WI38 (cell line): ENCODE results near the gene RBPJ.

Source experiments
- H3K4me3 ChIP-seq: 2 replicates; pipeline ENCODE4 v1.5.1; 2011; ENCODE audit warnings: low read depth, mild to moderate bottlenecking, control low read depth, low read length
- TF ChIP-seq, protein P1 (sequence below): IDR thresholded peaks from 2 replicates; pipeline ENCODE4 v1.5.1; 2012; ENCODE audit warnings: low read depth, mild to moderate bottlenecking, control low read depth, low read length

Gene RBPJ

DNA sequence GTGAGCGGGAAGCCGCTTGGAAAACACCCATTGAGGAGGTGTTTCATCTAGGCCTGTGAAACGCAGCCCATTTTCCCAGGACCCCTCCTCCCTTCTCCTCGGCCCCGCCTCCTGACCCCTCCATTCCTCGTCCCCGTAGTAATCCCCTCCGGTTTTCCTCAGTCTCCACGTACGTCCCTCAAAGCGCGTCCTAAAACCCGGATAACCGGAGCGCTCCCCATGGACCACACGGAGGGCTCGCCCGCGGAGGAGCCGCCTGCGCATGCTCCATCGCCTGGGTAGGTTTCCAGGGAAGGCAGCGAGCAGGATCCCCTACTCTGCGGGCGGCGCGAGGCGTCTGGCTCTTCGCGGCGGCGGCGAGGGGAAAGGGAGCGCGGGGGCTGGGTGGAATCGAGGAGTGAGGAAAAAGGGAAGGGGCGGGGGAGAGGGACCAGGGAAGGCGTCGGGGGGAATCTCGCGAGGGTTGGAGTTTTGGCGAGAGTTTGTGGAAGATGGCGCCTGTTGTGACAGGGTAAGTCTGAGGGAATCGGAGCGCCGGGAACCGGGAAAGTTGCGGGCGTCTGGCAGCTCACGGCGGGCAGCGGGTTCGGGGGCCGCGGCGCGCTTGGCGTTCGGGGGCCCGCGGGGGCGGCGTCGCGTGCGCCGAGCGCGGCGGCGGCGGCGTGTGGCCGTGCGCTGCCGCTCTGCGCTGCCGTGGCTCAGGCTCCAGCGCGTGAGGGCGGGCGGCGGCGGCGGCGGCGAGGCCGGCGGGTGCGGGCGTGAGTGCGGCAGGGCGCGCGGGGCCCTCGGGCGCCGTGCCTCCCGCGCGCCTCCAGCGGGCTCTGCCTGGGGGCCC lies at the start of gene RBPJ:
TSS of gene RBPJ (plus strand) at position 477 of the 835 bp plus-strand sequence. CDS start at position 492, 15 bp downstream.
- TF ChIP-seq, protein P1, sequence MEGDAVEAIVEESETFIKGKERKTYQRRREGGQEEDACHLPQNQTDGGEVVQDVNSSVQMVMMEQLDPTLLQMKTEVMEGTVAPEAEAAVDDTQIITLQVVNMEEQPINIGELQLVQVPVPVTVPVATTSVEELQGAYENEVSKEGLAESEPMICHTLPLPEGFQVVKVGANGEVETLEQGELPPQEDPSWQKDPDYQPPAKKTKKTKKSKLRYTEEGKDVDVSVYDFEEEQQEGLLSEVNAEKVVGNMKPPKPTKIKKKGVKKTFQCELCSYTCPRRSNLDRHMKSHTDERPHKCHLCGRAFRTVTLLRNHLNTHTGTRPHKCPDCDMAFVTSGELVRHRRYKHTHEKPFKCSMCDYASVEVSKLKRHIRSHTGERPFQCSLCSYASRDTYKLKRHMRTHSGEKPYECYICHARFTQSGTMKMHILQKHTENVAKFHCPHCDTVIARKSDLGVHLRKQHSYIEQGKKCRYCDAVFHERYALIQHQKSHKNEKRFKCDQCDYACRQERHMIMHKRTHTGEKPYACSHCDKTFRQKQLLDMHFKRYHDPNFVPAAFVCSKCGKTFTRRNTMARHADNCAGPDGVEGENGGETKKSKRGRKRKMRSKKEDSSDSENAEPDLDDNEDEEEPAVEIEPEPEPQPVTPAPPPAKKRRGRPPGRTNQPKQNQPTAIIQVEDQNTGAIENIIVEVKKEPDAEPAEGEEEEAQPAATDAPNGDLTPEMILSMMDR = no peak

DNA sequence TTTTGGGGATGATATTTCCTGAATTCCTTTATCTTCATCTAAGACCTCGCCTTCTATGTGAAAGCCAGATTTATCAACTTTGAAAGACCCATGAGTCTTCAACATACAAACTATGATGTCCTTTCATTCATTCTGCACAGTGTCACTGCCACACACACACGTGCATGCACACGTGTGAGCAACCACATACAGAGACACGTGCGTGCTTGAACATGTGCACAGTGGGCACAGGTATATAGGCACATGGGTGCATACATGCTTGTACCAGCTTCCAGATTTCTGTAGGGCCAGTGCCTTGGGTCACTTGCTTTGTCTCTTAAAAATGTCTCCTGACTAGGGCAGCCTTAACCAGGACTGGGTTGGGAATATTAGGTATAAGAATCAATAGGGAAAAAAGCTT lies 49.1 kb upstream of the RBPJ start:
- H3K4me3 ChIP-seq = no peak overlapping the region
- TF ChIP-seq, protein P1 = no peak

More for the DNA sequence above, at the start of gene RBPJ:
- peak within 1 kb of the TSS; percentile 97 for H3K4me3 ChIP-seq

DNA sequence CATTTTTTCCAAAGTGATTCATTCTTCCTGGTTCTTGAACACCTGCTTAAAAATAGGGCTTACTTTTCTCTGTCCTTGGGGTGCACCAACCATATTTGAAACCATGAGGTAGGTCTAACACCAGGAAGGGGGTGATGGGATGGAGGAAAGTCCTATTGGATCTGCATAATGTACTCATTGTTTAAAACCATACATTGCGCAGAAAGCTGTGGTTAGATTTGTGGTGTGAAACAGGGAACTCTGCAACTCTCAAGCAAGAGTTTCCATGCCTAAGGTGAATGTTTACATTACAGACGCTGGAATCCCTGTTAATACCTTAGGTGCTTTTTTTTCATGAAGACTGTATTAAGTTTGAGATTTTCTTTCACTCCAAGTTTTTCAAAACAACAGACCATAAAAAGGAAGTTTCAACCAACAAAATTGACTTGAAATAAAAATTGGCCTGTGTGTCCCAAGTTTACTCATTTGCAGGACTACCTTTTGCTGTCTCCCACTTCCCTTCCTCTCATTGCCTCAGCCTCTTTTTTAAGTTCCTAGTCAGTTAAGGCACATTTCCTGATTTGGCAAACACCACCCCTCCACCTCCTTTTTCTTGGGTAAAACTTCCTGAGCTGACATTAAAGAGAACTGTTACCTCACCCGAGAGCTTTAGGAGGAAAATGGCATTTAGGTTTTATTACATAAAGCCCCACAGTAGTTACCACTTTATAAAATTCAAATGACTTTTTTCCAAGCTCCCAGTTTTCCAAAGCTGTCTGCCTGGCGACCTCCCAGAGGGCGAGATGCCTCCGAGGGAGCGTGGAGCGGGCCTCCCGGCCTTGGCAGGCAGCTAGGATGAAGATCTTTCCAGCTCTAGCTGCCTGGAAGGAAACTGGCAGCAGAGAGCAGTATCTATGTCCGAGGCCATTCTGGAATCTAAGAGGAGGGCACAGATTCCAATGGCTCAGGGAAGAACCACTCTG lies 47.9 kb upstream of the RBPJ start:
- H3K4me3 ChIP-seq = no peak overlapping the region
- TF ChIP-seq, protein P1 = no peak

DNA sequence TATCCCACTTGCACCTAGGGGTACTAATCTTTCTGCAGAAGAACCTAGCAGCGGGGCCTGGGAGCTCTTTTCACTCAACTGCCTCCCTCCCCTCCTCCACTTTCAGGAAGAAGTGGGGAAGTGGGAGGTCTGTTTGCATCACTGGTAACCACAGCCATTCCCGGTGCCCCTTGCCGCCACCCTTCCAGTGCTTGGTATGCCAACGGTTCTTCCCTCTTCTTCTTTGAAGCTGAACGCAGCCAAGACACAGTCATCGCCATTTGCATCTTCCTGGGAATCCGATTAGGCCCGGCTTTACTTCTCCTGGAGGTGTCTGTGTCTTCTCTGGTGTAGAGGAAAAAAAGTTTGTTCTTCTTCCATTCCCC lies 47.2 kb upstream of the RBPJ start:
- TF ChIP-seq, protein P1 = no peak

DNA sequence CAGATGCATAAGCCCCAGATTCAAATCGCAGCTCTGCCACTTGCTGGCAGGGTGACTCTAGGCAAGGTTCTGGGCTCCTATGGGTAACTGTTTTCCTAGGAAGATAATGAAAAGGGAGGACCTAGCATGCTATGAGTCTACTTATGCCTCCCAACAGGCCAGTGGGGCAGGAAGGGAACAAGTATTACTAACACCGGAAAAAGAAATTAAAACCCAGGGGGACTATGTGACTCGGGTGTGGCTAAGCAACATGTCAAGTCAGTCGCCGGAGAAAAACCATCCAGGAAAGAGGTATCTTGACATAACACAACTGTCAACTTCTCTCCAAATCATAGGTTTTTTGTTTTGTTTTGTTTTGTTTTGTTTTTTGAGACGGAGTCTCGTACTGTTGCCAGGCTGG lies 45.5 kb upstream of the RBPJ start:
- no peak overlapping the region for H3K4me3 ChIP-seq
- TF ChIP-seq, protein P1 = no peak

More for the DNA sequence above, 47.2 kb upstream of the RBPJ start:
- H3K4me3 ChIP-seq = no peak overlapping the region

DNA sequence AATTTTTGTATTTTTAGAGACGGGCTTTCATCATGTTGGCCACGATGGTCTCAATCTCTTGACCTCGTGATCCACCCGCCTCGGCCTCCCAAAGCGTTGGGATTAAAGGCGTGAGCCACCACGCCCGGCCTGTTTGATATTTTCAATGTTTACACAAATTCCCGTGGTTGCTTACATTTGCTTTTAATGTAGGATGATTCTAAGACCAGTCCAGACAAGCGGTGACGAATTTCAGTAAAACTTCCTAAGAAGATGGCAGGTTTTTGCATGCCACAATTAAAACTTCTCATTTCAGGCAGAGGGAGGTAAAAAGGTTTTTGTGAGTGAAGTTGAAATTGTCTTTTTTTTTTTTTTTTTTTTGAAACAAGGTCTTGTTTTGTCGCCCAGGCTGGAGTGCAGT lies 41.4 kb upstream of the RBPJ start:
- TF ChIP-seq, protein P1 = no peak
- no peak overlapping the region for H3K4me3 ChIP-seq
